NCI-H2196 treated with DMSO at 0.1 percent for 48 hours (cell line): ENCODE data around the gene BEGAIN.

Experiments
- DNase-seq: peaks from one replicate; lab custom pipeline; 2025; ENCODE audit not compliant: unreplicated experiment; lab: John Stamatoyannopoulos, UW

BEGAIN gene

GRCh38 chr14:100602621-100603230 lies 15.5 kb upstream of the BEGAIN start:
- no peak for DNase-seq

- DNase-seq = no peak
Observed at GRCh38 chr14:100601914-100602313, 14.7 kb upstream of the BEGAIN start.

GRCh38 chr14:100601064-100601463 lies 13.8 kb upstream of the BEGAIN start:
- no peak for DNase-seq

GRCh38 chr14:100599981-100600380 lies 12.8 kb upstream of the BEGAIN start:
- no peak for DNase-seq

- DNase-seq = no peak
Observed at GRCh38 chr14:100594625-100594951, 7.4 kb upstream of the BEGAIN start.

- no peak for DNase-seq
Observed at GRCh38 chr14:100593751-100594624, 6.8 kb upstream of the BEGAIN start.

- no peak for DNase-seq
Observed at GRCh38 chr14:100592972-100593371, 5.8 kb upstream of the BEGAIN start.

GRCh38 chr14:100592461-100592891 lies 5.3 kb upstream of the BEGAIN start:
- no peak for DNase-seq

GRCh38 chr14:100591453-100592371 lies 4.5 kb upstream of the BEGAIN start:
- DNase-seq = no peak

GRCh38 chr14:100590726-100591452 lies 3.7 kb upstream of the BEGAIN start:
- no peak for DNase-seq

- DNase-seq = no peak
Observed at GRCh38 chr14:100589760-100590469, 2.7 kb upstream of the BEGAIN start.

- no peak for DNase-seq
Observed at GRCh38 chr14:100589071-100589759, 2.0 kb upstream of the BEGAIN start.

- no peak for DNase-seq
Observed at GRCh38 chr14:100588671-100589070, 1.5 kb upstream of the BEGAIN start.

GRCh38 chr14:100587763-100588411 lies 670 bp upstream of the BEGAIN start:
- no peak for DNase-seq

GRCh38 chr14:100586403-100587085 lies 673 bp downstream of the BEGAIN start:
- no peak for DNase-seq

GRCh38 chr14:100586153-100586402 lies 1.1 kb downstream of the BEGAIN start:
- DNase-seq = no peak

- DNase-seq = no peak
Observed at GRCh38 chr14:100585448-100586152, 1.6 kb downstream of the BEGAIN start.
